Right cardiac atrium (tissue), 5 donors: Measurements from ENCODE around the gene MEX3A. TPM values are rescaled to one million over a fixed set of nuclear protein-coding genes. Genes with fewer than 3 reads are reported as not detected.

ENCODE experiments used
- polyA plus RNA-seq: library from polyadenylated mRNA; stranded (reverse); fragments of 200-250 nt; gene quantifications from one replicate; pipeline ENCODE4 v1.2.3, GENCODE V29; 2013
- total RNA-seq, 4 donors: library from RNA; stranded (reverse); fragmentation: NEBNext Ultra II Directional; extraction: Animal tissue kit (Norgen Biotek cat#: 25700); gene quantifications; one replicate each; pipeline ENCODE4 v1.2.1, GENCODE V29; 2021
- donor health status: healthy with polysubstance abuse.
- donor health status: DM: no; HTN: yes; CAD: no.
- donor health status: DM: no; HTN: no; CAD: no.
- donor health status: DM: no; HTN: yes; CAD: no; lungs with severe emphysema.
- donor health status: DM: yes; HTN: yes; CAD: no.

The MEX3A gene
- total and polyA plus RNA-seq, 5 donors, result 0.17 to 0.33 (median 0.20) TPM

Other genes with a start within 250 kb of the MEX3A start
- gene GON4L, start 225.3 kb downstream of the MEX3A start, total RNA-seq, result 10 to 100 TPM; 24.4 to 30.2 (median 27.1) TPM
- 13.8 TPM for gene GON4L, start 225.3 kb downstream of the MEX3A start, polyA plus RNA-seq
- 10 to 100 TPM; 11.4 to 15.4 (median 14.4) TPM for gene SYT11, start 222.9 kb downstream of the MEX3A start, total RNA-seq
- gene SYT11, start 222.9 kb downstream of the MEX3A start, polyA plus RNA-seq, result 4.7 TPM
- gene RIT1, start 171.1 kb downstream of the MEX3A start, total RNA-seq, result 10 to 100 TPM; 21.6 to 26.2 (median 22.5) TPM
- 9.4 TPM for gene RIT1, start 171.1 kb downstream of the MEX3A start, polyA plus RNA-seq
- gene KHDC4, start 148.1 kb downstream of the MEX3A start, total RNA-seq, result 10 to 100 TPM; 24.0 to 29.3 (median 28.8) TPM
- gene KHDC4, start 148.1 kb downstream of the MEX3A start, polyA plus RNA-seq, result 20.0 TPM
- gene RXFP4, start 140.8 kb downstream of the MEX3A start, total RNA-seq, result not detected
- gene RXFP4, start 140.8 kb downstream of the MEX3A start, polyA plus RNA-seq, result not detected
- gene ARHGEF2, start 103.9 kb downstream of the MEX3A start, total RNA-seq, result 10 to 100 TPM; 56.6 to 75.7 (median 66.7) TPM
- gene ARHGEF2, start 103.9 kb downstream of the MEX3A start, polyA plus RNA-seq, result 34.9 TPM
- gene SSR2, start 61.5 kb downstream of the MEX3A start, total RNA-seq, result 100 to 1,000 TPM in 1 of 4 donors, 10 to 100 TPM in 3; 82.0 to 112 (median 93.1) TPM
- 93.3 TPM for gene SSR2, start 61.5 kb downstream of the MEX3A start, polyA plus RNA-seq
- 10 to 100 TPM; 23.9 to 28.7 (median 27.0) TPM for gene UBQLN4, start 28.7 kb downstream of the MEX3A start, total RNA-seq
- gene UBQLN4, start 28.7 kb downstream of the MEX3A start, polyA plus RNA-seq, result 13.7 TPM
- 10 to 100 TPM; 43.8 to 55.2 (median 51.5) TPM for gene LAMTOR2, start 27.7 kb downstream of the MEX3A start, total RNA-seq
- gene LAMTOR2, start 27.7 kb downstream of the MEX3A start, polyA plus RNA-seq, result 100 TPM
- not detected for gene RAB25, start 21.3 kb downstream of the MEX3A start, total RNA-seq
- gene RAB25, start 21.3 kb downstream of the MEX3A start, polyA plus RNA-seq, result 0.07 TPM
- gene LMNA, start 32.2 kb upstream of the MEX3A start, total RNA-seq, result 100 to 1,000 TPM; 238 to 451 (median 281) TPM
- gene LMNA, start 32.2 kb upstream of the MEX3A start, polyA plus RNA-seq, result 247 TPM
- 1 to 10 TPM; 2.3 to 3.4 (median 2.7) TPM for gene SEMA4A, start 71.1 kb upstream of the MEX3A start, total RNA-seq
- 3.7 TPM for gene SEMA4A, start 71.1 kb upstream of the MEX3A start, polyA plus RNA-seq
- 10 to 100 TPM; 14.2 to 21.5 (median 15.7) TPM for gene SLC25A44, start 111.6 kb upstream of the MEX3A start, total RNA-seq
- gene SLC25A44, start 111.6 kb upstream of the MEX3A start, polyA plus RNA-seq, result 8.6 TPM
- gene PMF1, start 130.5 kb upstream of the MEX3A start, total RNA-seq, result 10 to 100 TPM; 55.3 to 62.9 (median 59.5) TPM
- gene PMF1, start 130.5 kb upstream of the MEX3A start, polyA plus RNA-seq, result 93.6 TPM
- gene BGLAP, start 159.7 kb upstream of the MEX3A start, total RNA-seq, result under 1 TPM in 3 of 4 donors, not detected in 1; 0.54 to 0.92 (median 0.66) TPM
- gene BGLAP, start 159.7 kb upstream of the MEX3A start, polyA plus RNA-seq, result 0.45 TPM
- 1 to 10 TPM in 2 of 4 donors, under 1 TPM in 2; 0.68 to 1.5 (median 0.95) TPM for gene PAQR6, start 165.6 kb upstream of the MEX3A start, total RNA-seq
- gene PAQR6, start 165.6 kb upstream of the MEX3A start, polyA plus RNA-seq, result 1.3 TPM
- gene SMG5, start 200.4 kb upstream of the MEX3A start, total RNA-seq, result 10 to 100 TPM; 55.2 to 73.6 (median 62.2) TPM
- gene SMG5, start 200.4 kb upstream of the MEX3A start, polyA plus RNA-seq, result 55.3 TPM
- gene TMEM79, start 201.9 kb upstream of the MEX3A start, total RNA-seq, result 1 to 10 TPM in 3 of 4 donors, under 1 TPM in 1; 0.95 to 2.4 (median 1.9) TPM
- 1.9 TPM for gene TMEM79, start 201.9 kb upstream of the MEX3A start, polyA plus RNA-seq
- 10 to 100 TPM; 19.8 to 28.4 (median 25.5) TPM for gene GLMP, start 213.2 kb upstream of the MEX3A start, total RNA-seq
- 22.0 TPM for gene GLMP, start 213.2 kb upstream of the MEX3A start, polyA plus RNA-seq
- not detected for gene VHLL, start 216.8 kb upstream of the MEX3A start, total RNA-seq
- gene VHLL, start 216.8 kb upstream of the MEX3A start, polyA plus RNA-seq, result not detected